Smooth muscle cell (in vitro differentiated cells): Measurements from ENCODE around the gene XXYLT1. TPM values are rescaled to one million over a fixed set of nuclear protein-coding genes. Genes with fewer than 3 reads are reported as not detected.
"Not testable (repeated sequence)": the region's sequence is repeated elsewhere in the genome, so short reads cannot be mapped to it uniquely, and the experiment has no call there.

Experiments used
- DNase-seq: peaks from one replicate; lab custom pipeline; 2025; ENCODE audit not compliant: unreplicated experiment; lab: John Stamatoyannopoulos, UW
- H2AFZ ChIP-seq: fragments of 200-600 bp; sonication (generic); 2 replicates; pipeline ENCODE4 v1.6.0; 2016; ENCODE audit warnings: antibody characterized with exemption, low read depth, mild to moderate bottlenecking
- H3F3A ChIP-seq: fragments of 200-600 bp; sonication (generic); 2 replicates; pipeline ENCODE4 v1.6.0; 2017; ENCODE audit warnings: antibody characterized with exemption, low read depth
- H3K27ac ChIP-seq: fragments of 200-600 bp; sonication (generic); 2 replicates; pipeline ENCODE4 v1.5.1; 2016; ENCODE audit warnings: low read depth, mild to moderate bottlenecking
- H3K27me3 ChIP-seq: fragments of 200-600 bp; sonication (generic); 2 replicates; pipeline ENCODE4 v1.6.1; 2016; ENCODE audit warnings: low read depth, mild to moderate bottlenecking
- H3K36me3 ChIP-seq: fragments of 200-600 bp; sonication (generic); 2 replicates; pipeline ENCODE4 v1.5.1; 2016; ENCODE audit warnings: low read depth
- H3K4me1 ChIP-seq: fragments of 200-600 bp; sonication (generic); 2 replicates; pipeline ENCODE4 v1.5.1; 2016; ENCODE audit warnings: low read depth
- H3K4me2 ChIP-seq: fragments of 200-600 bp; sonication (generic); 2 replicates; pipeline ENCODE4 v1.6.0; 2016; ENCODE audit warnings: mild to moderate bottlenecking
- H3K4me3 ChIP-seq: fragments of 200-600 bp; sonication (generic); 2 replicates; pipeline ENCODE4 v1.5.1; 2016; ENCODE audit warnings: mild to moderate bottlenecking
- H3K79me2 ChIP-seq: fragments of 200-600 bp; sonication (generic); 2 replicates; pipeline ENCODE4 v1.6.0; 2016; ENCODE audit warnings: low read depth, mild to moderate bottlenecking
- H3K9ac ChIP-seq: fragments of 200-600 bp; sonication (generic); 2 replicates; pipeline ENCODE4 v1.6.0; 2016; ENCODE audit warnings: low read depth
- H3K9me3 ChIP-seq: fragments of 200-600 bp; sonication (generic); replicated peaks from 2 replicates; pipeline ENCODE4 v1.5.1; 2016; ENCODE audit warnings: low read depth
- H4K20me1 ChIP-seq: fragments of 200-600 bp; sonication (generic); 2 replicates; pipeline ENCODE4 v1.6.0; 2016; ENCODE audit warnings: low read depth
- WGBS: methylation state at CpG from one replicate; pipeline ENCODE4 v1.1.7; 2016; ENCODE audit warnings: low lambda C conversion rate; 5-methylcytosine and 5-hydroxymethylcytosine counted together
- polyA plus RNA-seq: library from polyadenylated mRNA; unstranded; fragments of >200 nt; fragmentation: Nextera tagmentation; extraction: Ambion mirVana; gene quantifications from 2 replicates; pipeline ENCODE4 v1.2.1, GENCODE V29; 2016
- total RNA-seq: library from RNA; depleted of rRNA; stranded (reverse); fragments of >200 nt; gene quantifications from 2 replicates; pipeline ENCODE4 v1.2.3, GENCODE V29; 2014
- TF ChIP-seq, protein P1 (sequence below): fragments of 200-600 bp; sonication (generic); IDR thresholded peaks from 2 replicates; pipeline ENCODE4 v1.5.1; 2017; ENCODE audit warnings: borderline replicate concordance, mild to moderate bottlenecking, antibody characterized with exemption; ENCODE audit not compliant: insufficient read depth, poor library complexity, severe bottlenecking

The XXYLT1 gene
- total and polyA plus RNA-seq, 2 experiments from 2014 or later = 22.2 to 35.4 TPM

DNA sequence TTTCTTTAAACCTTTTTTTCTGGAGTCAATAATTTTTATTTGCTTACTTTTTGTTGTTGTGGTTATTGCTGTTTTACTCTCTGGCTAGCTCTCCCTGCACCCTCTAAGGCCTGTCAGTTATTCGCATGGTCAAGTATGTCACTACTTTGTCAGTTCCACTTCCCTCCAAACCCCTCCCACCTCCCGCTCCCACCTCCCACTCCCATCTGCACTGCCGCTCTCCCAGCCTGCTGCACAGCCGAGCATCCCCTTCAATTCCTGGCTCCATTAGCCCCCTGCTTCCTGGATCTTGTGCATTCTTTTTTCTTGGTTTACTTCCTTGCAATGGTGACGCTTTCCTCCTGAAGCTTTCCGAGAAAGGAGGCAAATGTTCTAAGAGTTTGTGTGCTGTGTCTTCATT, 218.0 kb downstream of the XXYLT1 start:
- no peak overlapping the region for H3K27ac ChIP-seq
- H2AFZ ChIP-seq = no peak overlapping the region
- no peak overlapping the region for H3K4me2 ChIP-seq
- H3K79me2 ChIP-seq = no peaks in the 10 kb centered on the region
- no peak overlapping the region for H3K4me3 ChIP-seq
- TF ChIP-seq, protein P1, sequence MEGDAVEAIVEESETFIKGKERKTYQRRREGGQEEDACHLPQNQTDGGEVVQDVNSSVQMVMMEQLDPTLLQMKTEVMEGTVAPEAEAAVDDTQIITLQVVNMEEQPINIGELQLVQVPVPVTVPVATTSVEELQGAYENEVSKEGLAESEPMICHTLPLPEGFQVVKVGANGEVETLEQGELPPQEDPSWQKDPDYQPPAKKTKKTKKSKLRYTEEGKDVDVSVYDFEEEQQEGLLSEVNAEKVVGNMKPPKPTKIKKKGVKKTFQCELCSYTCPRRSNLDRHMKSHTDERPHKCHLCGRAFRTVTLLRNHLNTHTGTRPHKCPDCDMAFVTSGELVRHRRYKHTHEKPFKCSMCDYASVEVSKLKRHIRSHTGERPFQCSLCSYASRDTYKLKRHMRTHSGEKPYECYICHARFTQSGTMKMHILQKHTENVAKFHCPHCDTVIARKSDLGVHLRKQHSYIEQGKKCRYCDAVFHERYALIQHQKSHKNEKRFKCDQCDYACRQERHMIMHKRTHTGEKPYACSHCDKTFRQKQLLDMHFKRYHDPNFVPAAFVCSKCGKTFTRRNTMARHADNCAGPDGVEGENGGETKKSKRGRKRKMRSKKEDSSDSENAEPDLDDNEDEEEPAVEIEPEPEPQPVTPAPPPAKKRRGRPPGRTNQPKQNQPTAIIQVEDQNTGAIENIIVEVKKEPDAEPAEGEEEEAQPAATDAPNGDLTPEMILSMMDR = no peak
- no peaks in the 10 kb centered on the region for H3K27me3 ChIP-seq
- H3K36me3 ChIP-seq = no peaks in the 10 kb centered on the region
- no peaks in the 10 kb centered on the region for H3K4me1 ChIP-seq
- 67% methylated on average over 6 of the region's 6 CpGs for WGBS
- no peaks in the 10 kb centered on the region for H3K9me3 ChIP-seq
- no peaks in the 10 kb centered on the region for H3F3A ChIP-seq
- H4K20me1 ChIP-seq = no peaks in the 10 kb centered on the region
- no peak for DNase-seq
- no peak overlapping the region for H3K9ac ChIP-seq

DNA sequence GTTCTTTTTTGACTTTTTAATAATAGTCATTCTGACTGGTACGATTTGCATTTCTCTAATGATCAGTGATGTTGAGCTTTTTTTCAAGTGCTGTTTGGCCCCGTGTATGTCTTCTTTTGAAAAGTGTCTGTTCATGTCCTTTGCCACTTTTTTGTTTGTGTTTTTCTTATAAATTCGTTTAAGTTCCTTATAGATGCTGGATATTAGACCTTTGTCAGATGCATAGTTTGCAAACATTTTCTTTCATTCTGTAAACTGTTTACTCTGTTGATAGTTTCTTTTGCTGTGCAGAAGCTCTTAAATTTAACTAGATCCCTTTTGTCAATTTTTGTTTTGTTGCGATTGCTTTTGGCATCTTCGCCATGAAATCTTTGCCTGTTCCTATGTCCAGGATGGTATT, 220.7 kb downstream of the XXYLT1 start:
- WGBS = 89% methylated on average over 5 of the region's 5 CpGs
- H4K20me1 ChIP-seq, H3K27me3 ChIP-seq, DNase-seq, H3K9me3 ChIP-seq, H3K4me2 ChIP-seq, H3K36me3 ChIP-seq, H3K4me3 ChIP-seq, H3K4me1 ChIP-seq, H3K9ac ChIP-seq, H3F3A ChIP-seq, H3K79me2 ChIP-seq, H3K27ac ChIP-seq, H2AFZ ChIP-seq: not testable (repeated sequence)

DNA sequence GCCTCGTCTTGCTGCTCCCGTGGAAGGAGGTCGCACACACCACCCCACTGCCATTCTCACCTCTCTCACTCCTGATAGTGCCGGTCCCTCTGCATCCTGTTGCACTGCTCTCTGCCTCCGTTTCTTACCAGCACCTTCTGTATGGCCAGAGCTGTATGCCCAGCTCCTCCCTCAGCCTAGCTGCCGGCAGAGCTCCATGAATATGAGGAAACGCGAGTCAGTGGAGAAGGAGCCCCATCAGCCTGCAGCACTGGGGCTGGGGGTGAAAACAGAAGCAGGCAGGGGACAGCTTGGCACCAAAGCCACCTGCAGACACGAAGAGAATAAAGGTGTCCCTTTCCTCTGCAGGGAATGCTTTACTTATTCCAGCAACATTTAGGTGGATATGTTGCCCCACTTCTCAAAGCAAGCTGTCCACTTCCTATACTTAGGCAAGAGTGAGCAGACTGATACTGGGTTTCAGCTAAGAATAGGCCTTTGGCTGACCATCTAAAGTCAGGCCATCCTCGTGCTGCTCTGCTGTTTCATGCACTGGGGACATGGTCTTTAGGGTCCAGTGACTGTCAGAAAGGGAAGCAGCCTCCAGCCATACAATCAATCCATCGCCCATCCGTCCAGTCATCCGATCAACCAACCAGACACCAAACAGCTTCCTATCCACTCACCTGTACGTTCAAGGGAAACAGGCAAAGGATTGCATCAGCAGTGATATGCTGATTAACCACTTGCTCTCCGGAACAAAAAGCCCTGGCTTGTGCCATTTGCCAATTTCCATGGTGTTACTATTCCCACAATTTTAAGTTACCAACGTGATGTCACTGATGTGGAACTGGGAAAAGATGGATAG, 222.7 kb downstream of the XXYLT1 start:
- Histone ChIP-seq H3K79me2 (no peaks in the 10 kb centered on the region), H3F3A (no peaks in the 10 kb centered on the region), H3K36me3 (no peaks in the 10 kb centered on the region), H3K9me3 (no peaks in the 10 kb centered on the region), H3K27me3 (no peaks in the 10 kb centered on the region), H3K27ac (no peak overlapping the region), H2AFZ (no peak overlapping the region), H3K9ac (no peak overlapping the region), H3K4me3 (no peak overlapping the region), H3K4me2 (no peak overlapping the region), H3K4me1 (no peaks in the 10 kb centered on the region), H4K20me1 (no peaks in the 10 kb centered on the region)
- 79% methylated on average over 16 of the region's 16 CpGs for WGBS
- TF ChIP-seq, protein P1 = no peak
- DNase-seq = no peak

DNA sequence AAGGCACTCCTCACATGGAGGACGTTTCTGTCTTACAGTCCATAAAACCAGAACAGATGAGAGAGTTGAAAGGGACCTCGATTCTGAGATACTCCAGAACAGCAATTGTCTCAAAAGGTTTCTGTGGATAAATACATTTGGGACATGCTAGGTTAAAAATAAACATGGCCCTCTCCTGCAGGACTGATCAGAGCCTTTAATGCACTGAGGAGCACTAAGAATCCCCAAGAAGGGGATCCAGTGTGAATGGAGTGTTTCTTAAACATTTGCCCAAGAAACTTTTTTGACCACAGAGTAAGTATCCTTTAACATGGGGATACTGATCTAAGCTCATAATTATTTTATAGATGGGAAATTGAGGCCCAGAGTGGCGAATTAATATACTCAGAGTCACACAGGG, 223.4 kb downstream of the XXYLT1 start:
- Histone ChIP-seq H4K20me1 (no peaks in the 10 kb centered on the region), H3K27ac (no peak overlapping the region), H3K27me3 (no peaks in the 10 kb centered on the region), H3K36me3 (no peaks in the 10 kb centered on the region), H3K9me3 (no peaks in the 10 kb centered on the region), H3K4me2 (no peak overlapping the region), H3F3A (no peaks in the 10 kb centered on the region), H3K4me1 (peaks cover 2% of the 10 kb centered on the region), H3K79me2 (no peaks in the 10 kb centered on the region), H2AFZ (no peak overlapping the region), H3K9ac (no peak overlapping the region), H3K4me3 (no peak overlapping the region)
- WGBS = 80% methylated on average over 3 of the region's 3 CpGs
- TF ChIP-seq, protein P1 = no peak
- DNase-seq = no peak
